Muscle of leg (tissue), 11 donors: ENCODE results near the gene CFAP299. TPM values are rescaled to one million over a fixed set of nuclear protein-coding genes. Genes with fewer than 3 reads are reported as not detected.
A peak's percentile ranks its signal among the peaks of the same experiment; 100 is the strongest.

Source experiments
- DNase-seq: peaks from one replicate; pipeline ENCODE4 v3.0.0; 2013
- H3K27ac ChIP-seq: one replicate; pipeline ENCODE4 v1.5.1; 2013; ENCODE audit warnings: mild to moderate bottlenecking, low read length, control low read depth
- H3K27me3 ChIP-seq: one replicate; pipeline ENCODE4 v1.6.1; 2013; ENCODE audit warnings: low read length; ENCODE audit not compliant: control insufficient read depth, insufficient read depth
- H3K36me3 ChIP-seq: one replicate; pipeline ENCODE4 v1.6.1; 2013; ENCODE audit warnings: low read length; ENCODE audit not compliant: control insufficient read depth, insufficient read depth
- H3K4me1 ChIP-seq: one replicate; pipeline ENCODE4 v1.6.1; 2013; ENCODE audit warnings: low read length; ENCODE audit not compliant: control insufficient read depth, insufficient read depth
- H3K4me3 ChIP-seq: one replicate; pipeline ENCODE4 v1.5.1; 2013; ENCODE audit warnings: low read length, control low read depth
- H3K9me3 ChIP-seq: replicated peaks from 2 replicates; pipeline ENCODE4 v1.6.1; 2013; ENCODE audit warnings: low read depth, low read length; ENCODE audit not compliant: control insufficient read depth
- WGBS: methylation state at CpG from one replicate; pipeline ENCODE4 v1.1.5; 2013; ENCODE audit warnings: missing lambda C conversion rate; ENCODE audit not compliant: insufficient coverage; 5-methylcytosine and 5-hydroxymethylcytosine counted together
- polyA plus RNA-seq, 8 donors: library from polyadenylated mRNA; unstranded; fragments of 120-200 nt; gene quantifications; one replicate each; pipeline versions ENCODE4 v1.2.1 to v1.2.3, GENCODE V29; 2013; ENCODE audit warnings: inconsistent platforms in 1 of 8, low replicate concordance in 1 of 8; ENCODE audit not compliant: insufficient read length in 8 of 8, insufficient read depth in 1 of 8
- total RNA-seq: library from RNA; stranded (reverse); fragments of 120-200 nt; gene quantifications from one replicate; pipeline ENCODE4 v1.2.4, GENCODE V29; 2013

The CFAP299 gene
- total and polyA plus RNA-seq, 9 donors, result 0.09 to 0.53 (median 0.35) TPM; not detected in 5

DNA sequence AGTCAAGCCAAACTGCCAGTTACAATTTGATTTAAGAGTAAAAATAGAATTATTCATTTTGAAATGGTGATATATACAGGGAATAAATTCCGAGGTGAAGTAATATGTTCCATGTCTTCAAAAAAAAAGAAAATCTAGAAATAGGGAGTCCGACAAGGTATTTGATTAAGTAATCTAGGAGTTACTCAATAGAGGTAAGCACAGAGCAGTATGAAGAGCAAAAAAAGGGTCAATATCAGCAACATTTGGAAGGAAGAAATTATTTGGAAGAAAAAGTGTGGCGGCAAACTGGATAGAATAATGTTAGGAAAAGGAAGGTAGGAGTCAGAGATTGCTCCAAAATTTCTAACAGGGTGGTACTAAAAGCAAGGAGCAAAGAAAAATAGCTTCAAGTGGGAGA lies 581.2 kb downstream of the CFAP299 start:
- 89% methylated on average over 3 of the region's 3 CpGs for WGBS

DNA sequence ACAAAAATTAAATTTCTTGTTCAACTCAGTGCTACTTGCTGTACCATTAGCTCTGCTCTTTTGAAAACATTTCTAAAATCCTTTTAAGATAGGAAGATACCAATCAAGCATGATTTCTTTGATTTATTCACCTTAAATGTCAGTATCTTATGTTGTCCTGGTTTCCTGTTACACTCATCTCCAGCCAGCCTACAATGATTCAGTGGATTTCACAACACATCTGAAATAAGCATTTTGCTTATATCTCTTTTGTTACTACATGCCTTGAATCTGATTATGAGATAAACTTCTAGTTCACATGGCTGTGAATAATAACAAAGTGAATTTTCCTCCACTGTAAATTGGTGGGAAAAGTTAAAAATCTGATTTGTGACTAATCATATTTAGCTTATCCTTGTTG lies 582.5 kb downstream of the CFAP299 start:
- no peaks in the 10 kb centered on the region for H3K27me3 ChIP-seq
- no peak for DNase-seq
- H3K36me3 ChIP-seq, result no peaks in the 10 kb centered on the region
- H3K9me3 ChIP-seq, result no peaks in the 10 kb centered on the region
- H3K27ac ChIP-seq, result no peak overlapping the region
- H3K4me3 ChIP-seq, result no peak overlapping the region
- H3K4me1 ChIP-seq, result no peaks in the 10 kb centered on the region

More for the DNA sequence above, 581.2 kb downstream of the CFAP299 start:
- H3K9me3 ChIP-seq, result no peaks in the 10 kb centered on the region
- DNase-seq, result no peak
- H3K4me1 ChIP-seq, result no peaks in the 10 kb centered on the region
- H3K4me3 ChIP-seq, result no peak overlapping the region
- H3K36me3 ChIP-seq, result no peaks in the 10 kb centered on the region
- H3K27me3 ChIP-seq, result no peaks in the 10 kb centered on the region
- H3K27ac ChIP-seq, result no peak overlapping the region

DNA sequence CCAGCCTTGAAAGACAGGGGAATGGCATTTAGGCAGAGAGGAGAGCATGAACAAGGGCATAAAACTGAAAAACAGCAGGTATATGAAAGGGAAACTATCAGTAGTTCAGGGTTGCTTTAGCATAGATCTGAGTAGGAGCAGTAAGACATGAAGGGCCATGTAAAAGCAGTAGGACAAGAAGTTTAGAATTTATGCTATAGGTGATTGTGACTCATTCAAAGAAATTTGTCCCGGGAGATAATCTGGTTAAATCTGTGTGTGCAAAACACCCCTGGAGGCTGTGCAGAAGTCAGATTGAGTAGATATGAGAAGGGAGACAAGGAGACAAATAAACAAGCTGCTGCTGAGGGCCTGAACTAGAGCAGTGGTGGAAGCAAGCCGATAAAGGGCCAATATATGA lies 585.9 kb downstream of the CFAP299 start:
- Histone ChIP-seq H3K4me1 (no peaks in the 10 kb centered on the region), H3K27ac (no peak overlapping the region), H3K4me3 (no peak overlapping the region), H3K27me3 (no peaks in the 10 kb centered on the region), H3K9me3 (no peaks in the 10 kb centered on the region), H3K36me3 (no peaks in the 10 kb centered on the region)
- DNase-seq, result no peak
- WGBS, result 87% methylated on average over 2 of the region's 2 CpGs

DNA sequence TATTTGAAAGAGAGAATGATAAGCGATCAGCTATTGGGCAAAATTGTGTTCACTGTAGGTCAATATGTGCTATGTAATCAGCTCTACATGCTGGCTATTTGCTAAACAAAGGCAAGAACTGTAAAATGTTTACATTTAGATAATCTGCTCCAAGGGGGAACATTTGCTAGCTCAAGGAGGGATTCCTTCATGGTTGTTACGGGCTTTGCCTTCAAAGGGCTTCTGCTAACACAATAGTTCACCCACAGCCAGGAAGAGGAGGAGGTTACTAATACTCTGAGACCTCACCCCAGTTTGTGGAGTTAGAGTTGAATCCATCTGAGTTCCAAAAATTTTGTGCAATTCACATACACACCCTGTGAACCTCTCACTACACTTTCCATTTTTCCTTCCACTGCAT lies 587.4 kb downstream of the CFAP299 start:
- WGBS, result no CpG with 5 or more reads among the region's 2 CpGs
- H3K4me1 ChIP-seq, result peaks cover 2% of the 10 kb centered on the region
- no peaks in the 10 kb centered on the region for H3K9me3 ChIP-seq
- no peak overlapping the region for H3K27ac ChIP-seq
- H3K36me3 ChIP-seq, result no peaks in the 10 kb centered on the region
- no peaks in the 10 kb centered on the region for H3K27me3 ChIP-seq
- H3K4me3 ChIP-seq, result no peak overlapping the region
- DNase-seq, result no peak

DNA sequence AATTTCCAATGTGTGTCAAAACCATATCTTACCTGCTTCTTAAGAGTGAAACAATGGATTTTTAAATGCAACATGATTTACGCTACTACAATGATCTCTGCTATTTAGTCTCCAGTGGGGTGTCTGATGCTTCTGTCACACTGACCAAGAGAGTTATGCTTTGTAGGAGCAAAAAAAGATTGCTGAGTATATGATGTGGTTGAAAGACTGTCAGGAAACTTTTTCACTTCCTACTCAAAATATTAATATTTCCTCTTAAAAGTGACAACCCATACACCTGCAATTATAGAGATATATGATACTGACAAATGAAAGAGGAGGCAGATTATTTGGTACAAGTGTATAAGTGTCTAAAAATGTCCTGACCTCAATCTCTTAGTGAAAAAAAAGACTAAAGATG lies 589.8 kb downstream of the CFAP299 start:
- no peak for DNase-seq
- WGBS, result no CpG with 5 or more reads among the region's 1 CpG
- H3K9me3 ChIP-seq, result no peaks in the 10 kb centered on the region
- H3K36me3 ChIP-seq, result no peaks in the 10 kb centered on the region
- no peak overlapping the region for H3K4me3 ChIP-seq
- peaks cover 2% of the 10 kb centered on the region for H3K4me1 ChIP-seq
- no peak overlapping the region for H3K27ac ChIP-seq
- no peaks in the 10 kb centered on the region for H3K27me3 ChIP-seq

DNA sequence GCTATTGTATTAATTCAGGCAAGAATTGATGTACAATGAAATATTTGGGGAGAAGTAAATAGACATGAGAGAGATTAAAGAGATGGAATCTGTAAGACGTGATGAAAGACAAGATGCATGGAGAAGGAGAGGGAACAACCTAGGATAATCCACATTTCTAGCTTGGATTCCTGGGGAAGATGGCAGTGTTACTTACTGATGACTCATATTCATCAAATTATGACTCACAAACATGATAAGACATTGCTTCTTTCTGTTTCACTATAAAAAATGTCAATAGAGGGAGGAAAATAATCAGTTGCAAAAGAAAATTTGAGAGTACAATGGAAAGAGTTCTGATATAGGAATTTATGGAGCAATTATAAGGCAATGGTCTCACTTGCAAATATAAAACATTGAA lies 590.9 kb downstream of the CFAP299 start:
- no peak for DNase-seq
- no peak overlapping the region for H3K4me3 ChIP-seq
- H3K4me1 ChIP-seq, result peaks cover 9% of the 10 kb centered on the region
- no peak overlapping the region for H3K27ac ChIP-seq
- H3K36me3 ChIP-seq, result no peaks in the 10 kb centered on the region
- no peaks in the 10 kb centered on the region for H3K9me3 ChIP-seq
- WGBS, result no CpG with 5 or more reads among the region's 1 CpG
- H3K27me3 ChIP-seq, result no peaks in the 10 kb centered on the region

DNA sequence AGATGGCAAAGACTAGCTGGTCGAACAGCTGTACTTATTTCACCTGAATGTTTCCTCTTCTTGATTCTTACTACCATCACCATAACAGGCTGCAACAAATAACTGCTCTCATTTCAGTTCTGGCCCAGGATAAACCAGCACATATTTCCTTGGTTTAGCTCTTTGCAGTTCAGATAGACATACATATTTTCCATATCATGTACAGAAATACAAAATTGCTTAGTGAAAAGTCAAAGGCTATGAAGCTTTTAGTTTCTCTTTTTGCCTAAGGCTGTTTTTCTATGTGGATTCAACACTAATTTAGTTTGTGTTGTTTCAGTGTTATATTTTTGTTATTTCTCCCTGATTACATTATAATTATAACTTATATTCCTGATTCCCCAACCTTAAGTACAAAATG lies 591.4 kb downstream of the CFAP299 start:
- Histone ChIP-seq H3K36me3 (no peaks in the 10 kb centered on the region), H3K4me3 (no peak overlapping the region), H3K27ac (no peak overlapping the region), H3K9me3 (no peaks in the 10 kb centered on the region), H3K27me3 (no peaks in the 10 kb centered on the region), H3K4me1 (peaks cover 12% of the 10 kb centered on the region)
- DNase-seq, result no peak
- no CpG with 5 or more reads among the region's 1 CpG for WGBS

DNA sequence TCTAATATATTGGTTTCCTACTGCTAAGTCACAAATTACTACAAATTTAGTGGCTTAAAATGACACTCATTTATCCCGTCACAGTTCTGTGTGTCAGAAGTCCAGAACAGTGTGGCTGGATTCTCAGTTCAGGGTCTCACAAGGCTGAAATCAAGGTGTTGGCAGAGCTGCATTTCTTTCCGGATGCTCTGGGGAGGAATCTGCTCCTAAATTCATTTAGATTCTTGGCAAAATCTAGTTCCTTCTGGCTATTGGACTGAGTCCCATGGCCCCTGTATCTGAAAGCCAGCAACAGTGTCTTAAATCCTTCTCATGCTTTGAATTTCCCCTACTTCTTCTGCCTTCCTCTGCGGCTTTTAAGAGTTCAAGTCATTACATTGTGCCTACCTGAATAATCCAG lies 591.9 kb downstream of the CFAP299 start:
- peak; percentile 61 for DNase-seq
- no peak overlapping the region for H3K27ac ChIP-seq
- WGBS, result 43% methylated on average over 3 of the region's 3 CpGs
- H3K4me1 ChIP-seq, result peaks cover 12% of the 10 kb centered on the region
- H3K9me3 ChIP-seq, result no peaks in the 10 kb centered on the region
- H3K27me3 ChIP-seq, result no peaks in the 10 kb centered on the region
- no peaks in the 10 kb centered on the region for H3K36me3 ChIP-seq
- no peak overlapping the region for H3K4me3 ChIP-seq

DNA sequence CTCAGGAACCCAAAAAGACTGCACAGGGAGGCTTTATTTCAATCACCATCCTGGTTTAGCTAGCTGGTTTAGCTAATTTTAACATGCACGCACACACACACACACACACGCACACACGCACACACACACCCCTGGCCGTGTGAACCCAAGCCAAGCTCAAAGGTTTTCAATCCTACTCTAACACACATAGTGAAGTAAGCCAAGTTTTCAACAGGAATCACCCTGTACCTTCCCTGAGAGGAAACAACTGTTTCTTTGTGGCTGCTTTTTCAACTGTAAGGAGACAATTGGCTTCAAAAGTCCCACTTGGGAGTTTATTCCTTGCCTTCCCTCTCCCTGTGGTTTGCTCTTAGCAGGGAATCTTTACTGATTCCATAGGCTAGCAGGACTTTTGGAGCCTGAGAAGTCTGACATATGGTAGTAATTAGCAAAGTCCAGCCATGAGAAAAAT lies 596.1 kb downstream of the CFAP299 start:
- Histone ChIP-seq H3K4me1 (peaks cover 12% of the 10 kb centered on the region), H3K4me3 (no peak overlapping the region), H3K27me3 (no peaks in the 10 kb centered on the region), H3K27ac (peak overlapping the region; percentile 13), H3K36me3 (no peaks in the 10 kb centered on the region), H3K9me3 (no peaks in the 10 kb centered on the region)
- 53% methylated on average over 2 of the region's 4 CpGs for WGBS
- peak; percentile 84 for DNase-seq

DNA sequence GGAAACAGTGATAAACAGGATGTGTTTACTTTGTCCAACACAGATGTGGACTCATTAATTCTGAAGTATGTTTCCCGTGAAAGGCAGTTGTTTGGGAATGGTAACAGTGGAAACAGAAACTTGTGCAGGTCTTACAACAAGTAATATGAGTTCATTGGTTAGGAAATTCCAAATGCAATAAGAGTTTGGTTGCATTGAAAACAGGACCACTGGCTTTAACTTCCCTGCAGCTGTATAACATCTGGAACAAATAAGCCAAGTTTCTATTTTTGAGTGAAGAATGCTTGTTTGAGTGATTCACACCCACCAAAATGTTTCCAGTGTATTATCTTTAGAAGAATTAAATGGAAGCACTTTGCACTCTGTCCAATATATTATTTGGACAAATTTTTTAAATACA lies 612.6 kb downstream of the CFAP299 start:
- no peaks in the 10 kb centered on the region for H3K4me1 ChIP-seq
- H3K9me3 ChIP-seq, result no peaks in the 10 kb centered on the region
- peak; percentile 92 for DNase-seq
- peak overlapping the region; percentile 51 for H3K27ac ChIP-seq
- H3K4me3 ChIP-seq, result no peak overlapping the region
- WGBS, result 0% methylated on average over 1 of the region's 1 CpG
- no peaks in the 10 kb centered on the region for H3K36me3 ChIP-seq
- H3K27me3 ChIP-seq, result no peaks in the 10 kb centered on the region

DNA sequence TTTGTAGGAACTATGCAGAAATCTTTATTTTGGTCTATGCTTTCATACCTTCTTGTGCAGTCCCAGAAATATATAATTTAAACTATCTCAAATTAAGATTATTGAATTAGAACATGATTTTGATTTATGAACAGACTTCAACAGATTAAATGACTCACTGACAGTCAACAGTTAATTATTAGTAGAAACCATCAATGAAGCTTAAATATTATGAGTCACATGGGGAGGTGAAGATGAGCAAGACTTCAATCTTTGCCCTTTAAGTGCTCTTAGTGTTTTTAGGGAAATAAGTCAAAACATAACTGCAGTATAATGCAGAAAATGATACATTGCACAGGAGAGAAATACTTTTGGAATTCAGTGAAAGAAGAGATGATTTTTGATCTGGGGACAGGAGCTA lies 613.5 kb downstream of the CFAP299 start:
- DNase-seq, result no peak
- Histone ChIP-seq H3K36me3 (no peaks in the 10 kb centered on the region), H3K4me3 (no peak overlapping the region), H3K27ac (no peak overlapping the region), H3K27me3 (no peaks in the 10 kb centered on the region), H3K4me1 (no peaks in the 10 kb centered on the region), H3K9me3 (no peaks in the 10 kb centered on the region)
